Measurements from ENCODE around the gene SPG11.
"Not testable (repeated sequence)": the region's sequence is repeated elsewhere in the genome, so short reads cannot be mapped to it uniquely, and the experiment has no call there.

Gene SPG11

GRCh38 chr15:44616974-44617373, 46.5 kb downstream of the SPG11 start:
- no peak for DNase-seq (ENCODE audit: low read depth, low spot score)

GRCh38 chr15:44606740-44607139, 56.7 kb downstream of the SPG11 start:
- DNase-seq (ENCODE audit: low read depth, low spot score): no peak

GRCh38 chr15:44603126-44603525, 60.3 kb downstream of the SPG11 start:
- DNase-seq (ENCODE audit: low read depth, low spot score): no peak

- DNase-seq (ENCODE audit: low read depth, low spot score): no peak
These were observed 64.6 kb downstream of the SPG11 start for GRCh38 chr15:44598892-44599291.

- DNase-seq (ENCODE audit: low read depth, low spot score): no peak
These were observed 65.4 kb downstream of the SPG11 start for GRCh38 chr15:44598066-44598465.

GRCh38 chr15:44596511-44597010, 66.9 kb downstream of the SPG11 start:
- no peak for DNase-seq (ENCODE audit: low read depth, low spot score)

GRCh38 chr15:44595656-44596510, 67.6 kb downstream of the SPG11 start:
- DNase-seq (ENCODE audit: low read depth, low spot score): no peak

- DNase-seq (ENCODE audit: low read depth, low spot score): no peak
These were observed 68.2 kb downstream of the SPG11 start for GRCh38 chr15:44595246-44595645.

- DNase-seq (ENCODE audit: low read depth, low spot score): no peak
These were observed 70.3 kb downstream of the SPG11 start for GRCh38 chr15:44593042-44593736.

GRCh38 chr15:44591326-44591725, 72.1 kb downstream of the SPG11 start:
- no peak for DNase-seq (ENCODE audit: low read depth, low spot score)

GRCh38 chr15:44588541-44588940, 74.9 kb downstream of the SPG11 start:
- no peak for DNase-seq (ENCODE audit: low read depth, low spot score)

GRCh38 chr15:44585633-44586032, 77.8 kb downstream of the SPG11 start:
- no peak for DNase-seq (ENCODE audit: low read depth, low spot score)

- peak; percentile 40 for DNase-seq (ENCODE audit: low read depth, low spot score)
These were observed 79.2 kb downstream of the SPG11 start for GRCh38 chr15:44584162-44584749.

- DNase-seq (ENCODE audit: low read depth, low spot score): no peak
These were observed 83.4 kb downstream of the SPG11 start for GRCh38 chr15:44580105-44580504.

- DNase-seq (ENCODE audit: low read depth, low spot score): no peak
These were observed 88.7 kb downstream of the SPG11 start for GRCh38 chr15:44574734-44575133.

GRCh38 chr15:44573386-44573785, 90.1 kb downstream of the SPG11 start:
- DNase-seq (ENCODE audit: low read depth, low spot score): no peak

GRCh38 chr15:44570361-44570760, 93.1 kb downstream of the SPG11 start:
- DNase-seq (ENCODE audit: low read depth, low spot score): no peak

GRCh38 chr15:44569316-44569715, 94.1 kb downstream of the SPG11 start:
- no peak for DNase-seq (ENCODE audit: low read depth, low spot score)

GRCh38 chr15:44568338-44568737, 95.1 kb downstream of the SPG11 start:
- no peak for DNase-seq (ENCODE audit: low read depth, low spot score)

- DNase-seq (ENCODE audit: low read depth, low spot score): no peak
These were observed 97.3 kb downstream of the SPG11 start for GRCh38 chr15:44566155-44566540.

GRCh38 chr15:44565387-44566154, 97.9 kb downstream of the SPG11 start:
- DNase-seq (ENCODE audit: low read depth, low spot score): no peak

- DNase-seq (ENCODE audit: low read depth, low spot score): not testable (repeated sequence)
These were observed 102.5 kb downstream of the SPG11 start for GRCh38 chr15:44560926-44561325.
